Erythroblast (primary cell): Measurements from ENCODE around the gene FNDC3B.

ENCODE experiments used
- GATA1 ChIP-seq: IDR thresholded peaks from 2 replicates; pipeline ENCODE4 v1.6.1; 2011; ENCODE audit warnings: low read depth, mild to moderate bottlenecking, control low read depth, low read length, moderate library complexity
- POLR2A ChIP-seq: IDR thresholded peaks from 2 replicates; pipeline ENCODE4 v1.6.1; 2011; ENCODE audit warnings: mild to moderate bottlenecking, low read length

DNA sequence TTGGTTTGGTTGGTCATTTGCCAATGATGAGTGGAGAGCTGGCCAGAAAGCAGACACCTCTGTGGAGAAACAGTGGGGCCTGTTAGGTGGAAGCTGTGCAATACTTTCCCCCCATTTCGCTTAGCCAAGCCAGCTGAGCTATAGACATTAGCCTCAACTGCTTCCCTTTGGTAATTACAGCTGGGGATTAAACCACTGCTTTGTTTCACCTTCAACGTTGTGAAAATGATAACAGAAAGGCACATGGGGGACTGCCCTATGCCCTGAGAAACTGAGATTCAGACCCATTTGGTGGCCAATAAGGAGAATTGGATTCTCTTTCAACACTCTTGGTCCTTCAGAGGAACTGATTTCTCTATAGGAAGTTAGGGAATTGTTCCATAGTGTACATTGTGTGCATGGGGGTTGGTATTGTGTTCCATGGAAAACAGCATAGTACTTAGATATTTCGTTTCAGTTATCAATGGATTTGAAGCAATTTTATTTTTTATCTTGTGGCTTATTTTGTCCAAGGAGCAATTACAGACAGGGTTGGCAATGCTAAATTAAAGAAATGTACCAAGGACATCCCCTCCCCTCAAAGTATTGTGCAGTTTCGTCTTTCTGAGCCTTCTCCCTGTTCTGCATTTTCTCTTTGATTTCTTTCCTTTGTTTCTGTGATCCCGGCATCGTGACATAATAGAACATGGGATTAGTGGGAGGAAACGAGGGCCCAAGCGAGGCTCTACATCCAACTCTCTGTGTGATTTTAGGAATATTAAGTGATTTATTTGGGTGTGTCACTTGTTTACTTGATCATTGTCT lies 194.3 kb downstream of the FNDC3B start:
- TF ChIP-seq POLR2A (no peak), GATA1 (no peak)
